Thyroid gland (tissue), 4 donors: ENCODE data around the gene ASCL2. TPM values are rescaled to one million over a fixed set of nuclear protein-coding genes. Genes with fewer than 3 reads are reported as not detected.

Experiments
- DNase-seq, 2 donors: peaks; one replicate each; pipeline ENCODE4 v3.0.0-alpha.2; 2019
- H3K27ac ChIP-seq, 3 donors: fragments of 200-600 bp; sonication (generic); 1 replicate in 2 of 3; 2 replicates in 1 of 3; pipeline ENCODE4 v1.5.1; 2016 to 2019; ENCODE audit warnings: mild to moderate bottlenecking in 1 of 3, moderate library complexity in 1 of 3
- H3K27me3 ChIP-seq: fragments of 200-600 bp; sonication (generic); one replicate; pipeline ENCODE4 v1.5.1; 2019
- H3K36me3 ChIP-seq, 2 donors: fragments of 200-600 bp; sonication (generic); one replicate each; pipeline ENCODE4 v1.5.1; 2016 to 2019
- H3K4me1 ChIP-seq, 2 donors: fragments of 200-600 bp; sonication (generic); one replicate each; pipeline ENCODE4 v1.5.1; 2017 to 2019
- H3K4me3 ChIP-seq, 3 donors: fragments of 200-600 bp; sonication (generic); replicated peaks in 1 of 3; 1 replicate in 2 of 3; 2 replicates in 1 of 3; pipeline ENCODE4 v1.5.1; 2016; ENCODE audit warnings: mild to moderate bottlenecking in 1 of 3
- H3K9me3 ChIP-seq: fragments of 200-600 bp; sonication (generic); one replicate; pipeline ENCODE4 v1.5.1; 2017
- CTCF ChIP-seq, 6 experiments: fragments of 200-600 bp in 3 of 6; fragments of 450-650 bp in 3 of 6; sonication (generic) in 3 of 6; IDR thresholded peaks; one replicate each; pipeline ENCODE4 v1.5.1; 2016 to 2019; ENCODE audit warnings: antibody characterized with exemption in 6 of 6, mild to moderate bottlenecking in 2 of 6, inconsistent platforms in 1 of 6, moderate library complexity in 1 of 6
- POLR2A ChIP-seq, 2 donors: fragments of 450-650 bp; IDR thresholded peaks; one replicate each; pipeline ENCODE4 v1.6.1; 2017; ENCODE audit warnings: antibody characterized with exemption in 2 of 2, mild to moderate bottlenecking in 2 of 2, moderate library complexity in 1 of 2
- WGBS, 2 donors: methylation state at CpG; one replicate each; pipeline ENCODE4 v1.1.5; 2017; 5-methylcytosine and 5-hydroxymethylcytosine counted together
- intact Hi-C: fragments of 100-400 bp; cut with DNase I; formaldehyde crosslinking; loops from one replicate; pipeline ENCODE4 v1.15.1; 2023
- total RNA-seq, 4 donors: library from RNA; depleted of rRNA; stranded (reverse); fragments of >200 nt; gene quantifications; one replicate each; pipeline ENCODE4 v1.2.3, GENCODE V29; 2016

The ASCL2 gene
- total RNA-seq, 4 donors from 2014 or later = 0.46 to 2.9 (median 0.66) TPM

- H3K4me3 ChIP-seq = no peak overlapping the region
- no peak overlapping the region for H3K27ac ChIP-seq
- no peak for DNase-seq
- no peaks in the 10 kb centered on the region for H3K27me3 ChIP-seq
- intact Hi-C loops = no loop called here
- TF ChIP-seq POLR2A (IDR thresholded peaks at IDR 0.05) (no peak), CTCF (IDR thresholded peaks at IDR 0.05) (no peak)
- no peaks in the 10 kb centered on the region for H3K9me3 ChIP-seq
- 77 to 86% methylated on average over 3 of the region's 3 CpGs for WGBS, 2 donors
- no peaks in the 10 kb centered on the region for H3K36me3 ChIP-seq
- no peaks in the 10 kb centered on the region for H3K4me1 ChIP-seq
These were observed 50.1 kb downstream of the ASCL2 start for GRCh38 chr11:2220173-2220771.

GRCh38 chr11:2219318-2220017 is 50.9 kb downstream of the ASCL2 start:
- Histone ChIP-seq H3K27ac (no peak overlapping the region), H3K27me3 (no peaks in the 10 kb centered on the region), H3K9me3 (no peaks in the 10 kb centered on the region), H3K4me1 (no peaks in the 10 kb centered on the region), H3K36me3 (no peaks in the 10 kb centered on the region), H3K4me3 (no peak overlapping the region)
- TF ChIP-seq POLR2A (IDR thresholded peaks at IDR 0.05) (no peak), CTCF (IDR thresholded peaks at IDR 0.05) (no peak)
- DNase-seq = no peak
- intact Hi-C loops = no loop called here
- WGBS, 2 donors = 75 to 80% methylated on average over 4 to 5 of the region's 6 CpGs

Other genes with a start within 250 kb of the ASCL2 start
- 10 to 100 TPM in 3 of 4 donors, 1 to 10 TPM in 1; 9.9 to 26.6 (median 18.1) TPM for gene IGF2, start 131.2 kb downstream of the ASCL2 start, total RNA-seq
- gene INS, start 109.4 kb downstream of the ASCL2 start, total RNA-seq = not detected
- gene TH, start 98.8 kb downstream of the ASCL2 start, total RNA-seq = not detected
- under 1 TPM; 0.15 to 0.67 (median 0.45) TPM for gene C11orf21, start 31.3 kb upstream of the ASCL2 start, total RNA-seq
- gene TSPAN32, start 31.4 kb upstream of the ASCL2 start, total RNA-seq = under 1 TPM in 2 of 4 donors, not detected in 2; 0.33 to 0.45 TPM
- 100 to 1,000 TPM; 264 to 370 (median 298) TPM for gene CD81, start 106.7 kb upstream of the ASCL2 start, total RNA-seq
- 10 to 100 TPM; 37.5 to 62.3 (median 45.1) TPM for gene TSSC4, start 130.2 kb upstream of the ASCL2 start, total RNA-seq
- 1 to 10 TPM in 1 of 4 donors, under 1 TPM in 3; 0.54 to 2.4 (median 0.73) TPM for gene TRPM5, start 173.9 kb upstream of the ASCL2 start, total RNA-seq
- 100 to 1,000 TPM in 2 of 4 donors, 10 to 100 TPM in 2; 51.3 to 103 (median 97.8) TPM for gene KCNQ1, start 174.4 kb upstream of the ASCL2 start, total RNA-seq